ENCODE results near the gene C15orf39.

The C15orf39 gene

DNA sequence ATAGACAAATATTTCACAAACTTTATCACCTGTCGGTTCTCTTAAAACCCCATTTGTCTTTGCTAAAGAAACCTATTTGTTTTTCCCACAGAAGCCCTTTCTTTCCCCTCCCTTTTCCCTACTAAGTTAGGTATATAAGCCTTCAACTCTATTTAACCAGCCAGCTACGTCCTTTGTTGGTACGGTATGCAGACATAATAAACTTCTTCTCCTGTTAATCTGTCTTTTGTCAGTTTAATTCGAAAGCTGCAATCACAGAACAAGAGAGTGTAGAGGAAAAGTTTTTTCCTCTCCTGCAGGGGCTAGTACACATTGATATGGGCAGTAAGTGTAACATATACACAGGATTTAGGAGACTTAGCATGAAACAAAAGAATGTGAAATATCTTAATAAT is 21.9 kb upstream of the C15orf39 start:
- no peak for DNase-seq (ENCODE audit: low read depth)
- TF ChIP-seq, protein P1, sequence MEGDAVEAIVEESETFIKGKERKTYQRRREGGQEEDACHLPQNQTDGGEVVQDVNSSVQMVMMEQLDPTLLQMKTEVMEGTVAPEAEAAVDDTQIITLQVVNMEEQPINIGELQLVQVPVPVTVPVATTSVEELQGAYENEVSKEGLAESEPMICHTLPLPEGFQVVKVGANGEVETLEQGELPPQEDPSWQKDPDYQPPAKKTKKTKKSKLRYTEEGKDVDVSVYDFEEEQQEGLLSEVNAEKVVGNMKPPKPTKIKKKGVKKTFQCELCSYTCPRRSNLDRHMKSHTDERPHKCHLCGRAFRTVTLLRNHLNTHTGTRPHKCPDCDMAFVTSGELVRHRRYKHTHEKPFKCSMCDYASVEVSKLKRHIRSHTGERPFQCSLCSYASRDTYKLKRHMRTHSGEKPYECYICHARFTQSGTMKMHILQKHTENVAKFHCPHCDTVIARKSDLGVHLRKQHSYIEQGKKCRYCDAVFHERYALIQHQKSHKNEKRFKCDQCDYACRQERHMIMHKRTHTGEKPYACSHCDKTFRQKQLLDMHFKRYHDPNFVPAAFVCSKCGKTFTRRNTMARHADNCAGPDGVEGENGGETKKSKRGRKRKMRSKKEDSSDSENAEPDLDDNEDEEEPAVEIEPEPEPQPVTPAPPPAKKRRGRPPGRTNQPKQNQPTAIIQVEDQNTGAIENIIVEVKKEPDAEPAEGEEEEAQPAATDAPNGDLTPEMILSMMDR (IDR thresholded peaks at IDR 0.05; ENCODE audit: low read length, missing control alignments): no peak
- H3K4me3 ChIP-seq (replicated peaks; ENCODE audit: low read depth, low read length): no peak overlapping the region

DNA sequence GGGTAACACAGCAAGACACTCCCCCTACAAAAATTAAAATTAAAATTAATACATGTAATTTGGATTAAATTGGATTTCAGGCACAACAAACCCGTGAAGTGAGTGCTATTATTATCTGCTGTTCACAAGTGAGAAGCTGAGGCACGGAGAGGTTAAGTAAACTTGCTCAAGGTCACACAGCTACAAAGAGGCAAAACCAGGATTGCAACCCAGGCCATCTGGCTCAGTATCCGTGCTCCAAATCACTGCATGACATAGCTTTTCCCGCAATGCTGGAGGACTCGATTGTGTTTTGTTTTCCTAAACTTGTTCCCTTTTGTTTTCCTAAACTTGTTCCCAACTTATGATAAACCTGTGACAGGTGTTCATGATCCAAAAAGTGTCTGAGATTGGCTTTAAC is 19.9 kb upstream of the C15orf39 start:
- H3K4me3 ChIP-seq (replicated peaks; ENCODE audit: low read depth, low read length): no peak overlapping the region
- TF ChIP-seq, protein P1 (IDR thresholded peaks at IDR 0.05; ENCODE audit: low read length, missing control alignments): no peak
- DNase-seq (ENCODE audit: low read depth): no peak

DNA sequence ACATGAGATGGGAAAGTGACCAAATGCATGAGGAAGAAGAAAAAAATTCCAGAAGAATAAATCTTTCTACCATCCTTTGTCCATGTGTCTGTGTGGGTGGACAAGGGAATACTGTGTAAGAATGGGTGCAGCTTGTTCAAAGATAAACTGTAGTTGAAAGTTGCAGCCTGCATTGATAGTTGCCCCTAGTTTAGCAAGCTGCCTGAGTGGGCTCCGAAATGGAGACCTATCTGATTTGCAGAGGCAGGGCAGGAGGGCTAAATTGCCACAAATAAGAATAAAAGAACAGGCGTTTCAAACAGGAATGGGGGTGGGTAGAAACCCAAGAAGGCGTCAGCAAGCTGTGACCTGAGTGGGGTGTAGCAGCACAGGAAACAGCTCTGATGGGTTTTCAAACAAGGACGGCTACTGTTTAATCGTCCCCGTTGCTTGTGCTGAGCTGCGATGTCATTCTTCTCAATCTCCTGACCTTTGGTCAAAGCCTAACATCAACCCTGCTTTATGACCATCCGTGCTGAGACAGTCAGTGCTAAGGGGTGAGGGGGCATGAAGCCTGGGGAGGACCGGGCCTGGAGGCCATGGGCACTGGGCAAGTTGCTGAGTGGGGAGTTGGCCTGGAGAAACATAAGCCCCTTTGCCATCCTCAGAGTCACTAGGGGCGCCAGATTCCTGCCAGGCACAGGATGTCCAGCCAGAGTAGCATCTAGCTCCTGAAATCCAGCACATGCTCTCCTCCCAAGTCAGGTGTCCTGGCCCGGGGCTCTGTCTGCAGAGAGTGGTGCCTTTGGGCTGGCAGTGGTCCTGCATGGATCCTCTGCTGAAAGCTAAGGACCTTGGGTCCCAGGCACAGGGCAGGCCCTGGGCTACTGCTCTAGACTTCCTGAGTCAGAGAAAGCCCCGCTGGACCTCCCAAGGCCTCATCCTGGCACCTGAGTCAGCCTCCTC is 19.2 kb upstream of the C15orf39 start:
- no peak overlapping the region for H3K4me3 ChIP-seq (replicated peaks; ENCODE audit: low read depth, low read length)
- TF ChIP-seq, protein P1 (IDR thresholded peaks at IDR 0.05; ENCODE audit: low read length, missing control alignments): no peak
- DNase-seq (ENCODE audit: low read depth): peak; percentile 29

DNA sequence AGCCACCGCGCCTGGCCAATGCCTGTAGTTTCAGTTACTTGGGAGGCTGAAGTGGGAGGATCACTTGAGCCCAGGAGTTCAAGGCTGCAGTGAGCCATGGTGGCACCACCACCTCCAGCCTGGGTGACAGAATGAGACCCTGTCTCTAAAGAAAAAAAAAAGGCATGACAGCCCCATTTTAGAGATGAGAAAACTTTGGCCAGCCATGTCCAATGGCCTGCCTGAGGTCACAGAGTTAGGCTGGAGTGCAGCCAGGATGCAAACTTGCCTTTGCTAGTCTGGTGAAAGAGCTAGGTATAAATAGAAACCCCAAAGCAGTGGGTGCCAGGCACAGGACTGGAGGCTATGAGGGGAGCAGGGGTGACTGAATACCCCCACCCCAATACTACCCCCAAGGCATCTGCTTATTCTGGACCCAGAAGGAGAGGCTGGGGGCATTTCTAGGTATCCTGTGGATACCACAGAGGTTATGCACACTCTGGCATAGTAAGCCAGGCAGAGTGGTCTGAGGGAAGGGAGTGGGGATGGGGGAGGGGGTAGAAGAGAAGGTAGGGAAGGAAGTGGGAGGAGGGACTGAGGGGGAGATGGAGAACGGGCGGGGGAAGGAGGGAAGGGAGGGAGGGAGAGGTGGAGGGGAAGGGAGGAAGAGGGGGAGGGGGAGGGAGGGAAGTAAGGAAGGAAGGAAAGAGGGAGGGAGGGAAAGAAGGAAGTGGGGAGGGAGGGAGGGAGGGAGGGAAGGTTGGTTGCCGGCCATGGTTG is 16.2 kb upstream of the C15orf39 start:
- TF ChIP-seq, protein P1 (IDR thresholded peaks at IDR 0.05; ENCODE audit: low read length, missing control alignments): no peak

DNA sequence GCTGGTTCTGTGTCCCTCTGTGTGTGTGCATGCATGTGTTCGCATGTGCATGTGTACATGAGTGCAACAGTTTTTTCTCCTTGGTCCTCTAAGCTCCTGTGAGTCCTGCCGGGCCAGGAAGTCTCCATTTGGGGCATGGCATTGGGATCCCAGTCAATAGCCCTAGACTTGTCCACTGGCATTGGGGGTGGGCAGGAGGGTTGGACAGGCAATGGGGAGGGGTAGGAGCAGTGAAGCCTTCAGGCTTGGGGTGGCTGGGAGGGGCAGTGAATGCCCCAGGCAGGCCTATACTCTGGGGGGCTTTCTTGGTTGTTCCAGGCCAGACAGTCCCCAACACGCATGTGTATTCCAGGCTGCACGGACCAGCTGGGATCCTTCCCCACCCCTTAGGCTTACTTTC is 15.6 kb upstream of the C15orf39 start:
- TF ChIP-seq, protein P1 (IDR thresholded peaks at IDR 0.05; ENCODE audit: low read length, missing control alignments): no peak
- DNase-seq (ENCODE audit: low read depth): no peak

More for the DNA sequence above, 16.2 kb upstream of the C15orf39 start:
- DNase-seq (ENCODE audit: low read depth): no peak
- no peak overlapping the region for H3K4me3 ChIP-seq (replicated peaks; ENCODE audit: low read depth, low read length)

DNA sequence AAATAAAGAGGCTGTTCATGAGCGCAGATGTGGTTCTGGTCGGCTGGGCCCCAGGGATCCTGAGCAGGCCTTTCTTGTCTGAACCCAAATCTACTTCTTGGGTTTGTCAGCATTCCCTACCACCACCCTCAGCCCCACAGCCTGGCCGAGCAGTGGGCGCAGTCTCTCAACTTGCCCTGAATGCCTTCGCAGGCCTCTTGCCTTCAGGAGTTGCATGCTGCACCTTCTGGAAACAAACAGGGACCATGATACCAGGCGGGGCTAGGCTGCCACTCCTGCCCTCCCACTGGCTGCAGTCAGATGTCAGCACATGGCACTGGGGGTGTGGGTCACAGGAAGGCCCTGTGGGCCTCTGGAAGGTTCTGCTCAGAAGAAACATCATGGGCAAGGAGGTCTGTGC is 13.2 kb upstream of the C15orf39 start:
- no peak overlapping the region for H3K4me3 ChIP-seq (replicated peaks; ENCODE audit: low read depth, low read length)
- TF ChIP-seq, protein P1 (IDR thresholded peaks at IDR 0.05; ENCODE audit: low read length, missing control alignments): no peak
- no peak for DNase-seq (ENCODE audit: low read depth)

More for the DNA sequence above, 15.6 kb upstream of the C15orf39 start:
- H3K4me3 ChIP-seq (replicated peaks; ENCODE audit: low read depth, low read length): no peak overlapping the region

Data from fibroblast of pulmonary artery (primary cell).